Loucy (cell line): ENCODE results near the gene TMEM108.

ENCODE experiments used
- EZH2phosphoT487 ChIP-seq: fragments of 200-600 bp; IDR thresholded peaks from 2 replicates; pipeline ENCODE4 v1.6.1; 2018; ENCODE audit warnings: antibody characterized with exemption, mild to moderate bottlenecking, moderate library complexity, borderline replicate concordance
- TF ChIP-seq, protein P1 (sequence below): fragments of 200-600 bp; sonication (generic); conservative IDR thresholded peaks from 2 replicates; pipeline ENCODE4 v1.5.1; 2014; ENCODE audit warnings: mild to moderate bottlenecking, antibody characterized with exemption, low read length

DNA sequence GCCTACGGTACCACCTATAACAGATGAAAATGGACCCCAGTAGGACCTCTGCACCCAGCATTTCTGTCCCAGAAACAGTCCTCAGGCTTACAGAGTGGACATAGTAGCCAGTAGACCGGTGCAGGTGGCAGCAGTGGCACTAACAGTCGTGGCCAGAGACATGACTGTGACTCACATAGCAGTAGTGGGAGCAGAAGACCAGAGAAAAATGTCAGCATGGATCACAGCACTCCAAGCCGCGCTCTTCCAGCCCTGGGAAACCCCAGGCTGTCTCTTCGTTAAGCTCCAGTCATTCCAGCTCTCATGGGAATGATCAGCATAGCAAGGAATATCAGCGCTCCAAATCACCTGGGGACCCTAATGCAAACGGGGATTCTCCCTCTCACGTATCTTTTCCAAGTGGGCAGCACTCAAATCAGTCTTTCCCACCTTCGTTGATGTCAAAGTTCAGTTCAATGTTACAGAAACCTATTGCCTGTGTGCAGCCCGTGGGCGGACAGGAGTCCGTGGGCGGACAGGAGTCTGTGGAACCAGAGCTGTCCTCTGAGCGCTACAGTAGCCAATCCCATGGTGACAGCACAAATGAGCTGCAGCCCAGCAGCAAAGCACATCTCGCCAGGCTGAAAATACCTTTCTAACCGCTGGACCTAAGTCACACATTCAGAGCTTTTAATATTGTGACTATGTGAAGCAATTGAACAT lies 372.2 kb downstream of the TMEM108 start:
- TF ChIP-seq, protein P1, sequence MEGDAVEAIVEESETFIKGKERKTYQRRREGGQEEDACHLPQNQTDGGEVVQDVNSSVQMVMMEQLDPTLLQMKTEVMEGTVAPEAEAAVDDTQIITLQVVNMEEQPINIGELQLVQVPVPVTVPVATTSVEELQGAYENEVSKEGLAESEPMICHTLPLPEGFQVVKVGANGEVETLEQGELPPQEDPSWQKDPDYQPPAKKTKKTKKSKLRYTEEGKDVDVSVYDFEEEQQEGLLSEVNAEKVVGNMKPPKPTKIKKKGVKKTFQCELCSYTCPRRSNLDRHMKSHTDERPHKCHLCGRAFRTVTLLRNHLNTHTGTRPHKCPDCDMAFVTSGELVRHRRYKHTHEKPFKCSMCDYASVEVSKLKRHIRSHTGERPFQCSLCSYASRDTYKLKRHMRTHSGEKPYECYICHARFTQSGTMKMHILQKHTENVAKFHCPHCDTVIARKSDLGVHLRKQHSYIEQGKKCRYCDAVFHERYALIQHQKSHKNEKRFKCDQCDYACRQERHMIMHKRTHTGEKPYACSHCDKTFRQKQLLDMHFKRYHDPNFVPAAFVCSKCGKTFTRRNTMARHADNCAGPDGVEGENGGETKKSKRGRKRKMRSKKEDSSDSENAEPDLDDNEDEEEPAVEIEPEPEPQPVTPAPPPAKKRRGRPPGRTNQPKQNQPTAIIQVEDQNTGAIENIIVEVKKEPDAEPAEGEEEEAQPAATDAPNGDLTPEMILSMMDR = no peak
- no peak for TF ChIP-seq EZH2phosphoT487
